HG03103 (cell line): ENCODE measurements around the gene CARD11.
A peak's percentile ranks its signal among the peaks of the same experiment; 100 is the strongest.

Experiments used
- ATAC-seq: cut with Tn5 transposase; IDR thresholded peaks from one replicate; pipeline ENCODE4 v1.9.1; 2021; ENCODE audit warnings: low read depth; ENCODE audit not compliant: unreplicated experiment

The CARD11 gene

GRCh38 chr7:2883101-2883500 is 160.6 kb downstream of the CARD11 start:
- no peak for ATAC-seq

GRCh38 chr7:2882111-2882510 is 161.6 kb downstream of the CARD11 start:
- no peak for ATAC-seq

- ATAC-seq = no peak
These were observed 162.7 kb downstream of the CARD11 start for GRCh38 chr7:2880874-2881533.

GRCh38 chr7:2880051-2880450 is 163.6 kb downstream of the CARD11 start:
- ATAC-seq = no peak

- no peak for ATAC-seq
These were observed 164.3 kb downstream of the CARD11 start for GRCh38 chr7:2879354-2879753.

GRCh38 chr7:2878306-2878705 is 165.4 kb downstream of the CARD11 start:
- no peak for ATAC-seq

GRCh38 chr7:2876031-2876731 is 167.5 kb downstream of the CARD11 start:
- no peak for ATAC-seq

- ATAC-seq = no peak
These were observed 169.7 kb downstream of the CARD11 start for GRCh38 chr7:2873686-2874551.

- no peak for ATAC-seq
These were observed 170.5 kb downstream of the CARD11 start for GRCh38 chr7:2873146-2873545.

GRCh38 chr7:2872296-2872874 is 171.3 kb downstream of the CARD11 start:
- ATAC-seq = no peak

GRCh38 chr7:2870471-2870931 is 173.2 kb downstream of the CARD11 start:
- ATAC-seq = no peak

GRCh38 chr7:2869981-2870380 is 173.7 kb downstream of the CARD11 start:
- no peak for ATAC-seq

- ATAC-seq = no peak
These were observed 177.1 kb downstream of the CARD11 start for GRCh38 chr7:2866601-2867000.

- no peak for ATAC-seq
These were observed 178.5 kb downstream of the CARD11 start for GRCh38 chr7:2864999-2865670.

- ATAC-seq = no peak
These were observed 179.3 kb downstream of the CARD11 start for GRCh38 chr7:2864204-2864985.

GRCh38 chr7:2863461-2864066 is 180.1 kb downstream of the CARD11 start:
- peak; percentile 96 for ATAC-seq

- no peak for ATAC-seq
These were observed 180.8 kb downstream of the CARD11 start for GRCh38 chr7:2862831-2863361.

GRCh38 chr7:2861509-2861908 is 182.2 kb downstream of the CARD11 start:
- ATAC-seq = no peak

GRCh38 chr7:2860627-2861133 is 183.0 kb downstream of the CARD11 start:
- no peak for ATAC-seq
